ENCODE data around the gene ZNF410.

The ZNF410 gene

GRCh38 chr14:73973497-73973896, 86.8 kb downstream of the ZNF410 start:
- no peak overlapping the region for H3K27ac ChIP-seq (ENCODE audit: insufficient read depth, low read length, poor library complexity, severe bottlenecking)
- peaks cover 13% of the 10 kb centered on the region for H3K36me3 ChIP-seq (ENCODE audit: control insufficient read depth, insufficient read depth, low read length)
- no peaks in the 10 kb centered on the region for H3K4me1 ChIP-seq (ENCODE audit: control insufficient read depth, insufficient read depth, low read length, poor library complexity, severe bottlenecking)
- no peak for DNase-seq
- H3K9me3 ChIP-seq (ENCODE audit: control insufficient read depth, low read length): no peaks in the 10 kb centered on the region
- H3K4me3 ChIP-seq (ENCODE audit: insufficient read depth, low read depth, low read length, poor library complexity, severe bottlenecking): no peak overlapping the region
- no peaks in the 10 kb centered on the region for H3K27me3 ChIP-seq (replicated peaks; ENCODE audit: control insufficient read depth, insufficient read depth, low read length, poor library complexity, severe bottlenecking)

GRCh38 chr14:73976125-73976524, 89.5 kb downstream of the ZNF410 start:
- Histone ChIP-seq H3K36me3 (ENCODE audit: control insufficient read depth, insufficient read depth, low read length) (peaks cover 13% of the 10 kb centered on the region), H3K27me3 (replicated peaks; ENCODE audit: control insufficient read depth, insufficient read depth, low read length, poor library complexity, severe bottlenecking) (no peaks in the 10 kb centered on the region), H3K9me3 (ENCODE audit: control insufficient read depth, low read length) (no peaks in the 10 kb centered on the region), H3K27ac (ENCODE audit: insufficient read depth, low read length, poor library complexity, severe bottlenecking) (no peak overlapping the region), H3K4me3 (ENCODE audit: insufficient read depth, low read depth, low read length, poor library complexity, severe bottlenecking) (no peak overlapping the region), H3K4me1 (ENCODE audit: control insufficient read depth, insufficient read depth, low read length, poor library complexity, severe bottlenecking) (no peaks in the 10 kb centered on the region)
- no peak for DNase-seq

- Histone ChIP-seq H3K4me1 (ENCODE audit: control insufficient read depth, insufficient read depth, low read length, poor library complexity, severe bottlenecking) (no peaks in the 10 kb centered on the region), H3K9me3 (ENCODE audit: control insufficient read depth, low read length) (no peaks in the 10 kb centered on the region), H3K27me3 (replicated peaks; ENCODE audit: control insufficient read depth, insufficient read depth, low read length, poor library complexity, severe bottlenecking) (no peaks in the 10 kb centered on the region), H3K4me3 (ENCODE audit: insufficient read depth, low read depth, low read length, poor library complexity, severe bottlenecking) (no peak overlapping the region), H3K36me3 (ENCODE audit: control insufficient read depth, insufficient read depth, low read length) (peaks cover 8% of the 10 kb centered on the region), H3K27ac (ENCODE audit: insufficient read depth, low read length, poor library complexity, severe bottlenecking) (no peak overlapping the region)
- no peak for DNase-seq
Observed at GRCh38 chr14:73977896-73978295, 91.2 kb downstream of the ZNF410 start.

Measured in effector memory CD4-positive, alpha-beta T cell (primary cell).